NCI-H128 (cell line): ENCODE data around the gene PLXNA3.

Experiments used
- DNase-seq: peaks from one replicate; lab custom pipeline; 2025; ENCODE audit not compliant: unreplicated experiment; lab: John Stamatoyannopoulos, UW

The PLXNA3 gene

DNA sequence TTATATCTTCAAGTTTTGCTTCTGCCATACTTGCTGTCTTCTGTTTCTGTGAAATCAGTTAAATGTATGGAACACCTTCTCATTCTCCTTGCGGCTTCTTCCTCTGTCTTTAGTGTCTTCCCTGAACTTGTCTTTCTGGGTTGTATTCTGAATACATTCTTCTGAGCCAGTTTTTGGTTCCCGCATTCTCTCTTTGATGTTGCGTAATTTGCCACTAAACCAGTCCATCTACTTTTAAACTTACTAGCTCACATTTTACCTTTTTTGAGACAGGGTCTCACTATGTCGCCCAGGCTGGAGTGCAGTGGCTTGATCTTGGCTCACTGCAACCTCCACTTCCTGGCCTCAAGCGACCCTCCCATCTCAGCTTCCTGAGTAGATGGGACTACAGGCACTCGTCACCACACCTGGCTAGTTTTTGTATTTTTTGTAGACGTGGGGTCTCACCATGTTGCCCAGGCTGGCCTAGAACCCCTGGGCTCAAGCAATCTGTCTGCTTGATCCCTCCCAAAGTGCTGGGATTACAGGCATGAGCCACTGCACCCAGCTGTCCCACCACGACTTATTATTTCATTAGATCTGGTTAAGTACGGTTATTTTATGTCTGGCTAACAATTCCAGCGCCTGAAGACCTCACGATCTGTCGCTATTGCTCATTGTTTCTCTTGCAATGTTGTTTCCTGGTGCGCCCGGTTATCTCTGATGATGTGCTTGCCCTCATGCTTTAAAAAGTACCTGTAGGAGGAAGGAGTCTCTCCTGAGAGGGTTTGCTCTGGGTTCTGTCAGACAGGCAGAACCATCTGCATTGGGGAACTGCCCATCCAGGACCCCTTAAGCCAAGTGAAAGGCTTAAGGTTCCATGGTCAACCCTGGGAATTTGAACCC is 67.8 kb downstream of the PLXNA3 start:
- DNase-seq, result no peak

DNA sequence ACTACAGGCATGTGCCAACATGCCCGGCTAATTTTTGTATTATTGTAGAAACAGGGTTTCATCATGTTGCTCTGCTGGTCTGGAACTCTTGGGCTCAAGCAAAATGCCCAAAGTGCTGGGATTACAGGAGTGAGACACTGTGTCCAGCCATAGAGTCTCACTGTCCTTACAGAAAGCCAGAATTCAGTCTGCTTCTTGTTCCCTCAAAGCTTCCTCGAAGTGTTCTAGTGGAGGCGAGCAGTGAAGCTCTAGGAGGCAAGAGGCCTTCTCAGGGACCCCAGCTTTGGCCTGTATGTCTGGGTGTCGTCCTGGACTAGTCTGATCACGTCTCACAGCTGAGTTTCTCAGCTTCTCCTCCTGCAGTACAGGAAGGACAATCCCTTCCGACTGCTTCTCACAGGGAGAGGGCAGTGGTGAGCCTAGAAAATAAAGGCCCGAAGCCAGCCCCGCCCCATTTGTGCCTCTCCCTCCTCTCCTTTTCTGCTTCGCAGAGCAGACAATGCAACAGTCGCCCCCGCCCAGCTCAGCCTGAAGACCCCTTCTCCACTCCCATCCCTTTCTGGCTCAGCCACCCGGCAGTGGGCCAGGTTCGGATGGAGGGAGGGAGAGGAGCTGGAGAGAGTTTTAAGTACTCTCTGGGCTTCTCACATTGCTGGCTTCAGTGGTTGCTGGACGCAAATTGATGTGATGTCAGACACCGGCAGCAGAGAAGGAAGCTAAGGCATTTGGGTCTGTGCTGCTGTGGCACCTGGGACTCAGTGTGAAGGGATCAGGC is 69.0 kb downstream of the PLXNA3 start:
- peak; percentile 29 for DNase-seq
